NCI-H2081 (cell line): Measurements from ENCODE around the gene LORICRIN.

ENCODE experiments used
- DNase-seq, 2 experiments: peaks; one replicate each; lab custom pipeline; 2025; lab: John Stamatoyannopoulos, UW

The LORICRIN gene

DNA sequence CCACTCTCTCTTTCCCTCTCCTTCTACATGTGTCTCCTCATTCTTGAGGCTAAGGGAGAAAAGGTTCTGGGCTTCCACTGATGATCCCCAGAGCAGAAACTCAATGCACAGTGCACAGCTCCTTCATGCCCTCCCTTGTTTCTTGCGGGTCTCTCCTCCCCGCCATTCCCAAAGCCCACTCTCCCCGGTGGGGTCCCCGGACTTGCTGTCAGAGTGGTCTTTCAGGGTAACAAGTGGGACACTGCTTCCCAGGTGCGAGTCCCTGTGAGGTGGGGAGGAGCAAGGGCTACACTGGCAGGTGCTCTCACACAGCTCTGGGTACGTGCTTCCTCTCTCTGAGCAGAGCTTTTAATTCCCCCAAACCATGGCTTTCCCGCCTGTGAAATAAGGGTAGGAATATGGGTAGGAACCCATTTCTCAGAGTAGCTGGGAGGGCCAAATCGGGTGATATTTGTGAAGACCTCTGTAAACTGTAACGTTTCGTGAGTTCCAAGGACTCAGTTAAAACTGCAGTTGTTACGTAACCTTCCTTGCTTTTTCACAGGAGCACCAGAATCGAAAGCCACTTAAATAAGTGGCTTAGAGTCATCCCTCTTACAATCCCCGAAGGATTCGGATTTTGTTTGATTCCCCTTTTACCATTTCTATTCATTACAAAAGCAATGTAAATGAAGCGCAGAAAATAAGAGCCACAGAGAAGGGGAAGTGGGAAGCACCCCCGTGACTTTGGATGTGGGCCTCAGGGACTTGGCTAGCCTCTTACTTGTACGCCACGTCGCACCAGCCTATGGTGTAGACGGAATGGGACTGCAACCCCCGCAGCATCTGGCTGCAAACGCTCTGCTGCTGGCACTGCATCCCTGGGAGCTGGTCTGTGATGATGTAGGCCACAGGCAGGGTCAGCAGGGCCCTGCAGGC lies 47.1 kb downstream of the LORICRIN start:
- DNase-seq: no peak

DNA sequence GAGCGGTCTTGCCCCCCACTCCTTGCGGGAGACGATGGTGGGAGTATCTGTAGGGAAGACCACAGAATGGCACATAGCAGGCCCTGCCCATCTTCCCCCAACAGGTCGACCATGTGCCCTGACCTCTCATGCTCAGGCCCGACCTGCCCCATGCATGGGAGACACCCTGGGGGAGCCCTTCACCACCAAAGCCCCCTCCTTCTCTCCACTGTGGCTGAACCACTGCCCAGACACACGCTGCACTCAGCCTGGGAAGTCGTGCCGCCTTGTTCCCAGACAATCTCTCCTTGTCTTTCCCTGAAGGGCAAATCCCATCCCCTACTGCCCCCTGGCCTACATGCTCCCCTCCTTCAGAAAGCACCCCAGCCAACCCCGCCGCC lies 47.7 kb downstream of the LORICRIN start:
- DNase-seq: no peak

DNA sequence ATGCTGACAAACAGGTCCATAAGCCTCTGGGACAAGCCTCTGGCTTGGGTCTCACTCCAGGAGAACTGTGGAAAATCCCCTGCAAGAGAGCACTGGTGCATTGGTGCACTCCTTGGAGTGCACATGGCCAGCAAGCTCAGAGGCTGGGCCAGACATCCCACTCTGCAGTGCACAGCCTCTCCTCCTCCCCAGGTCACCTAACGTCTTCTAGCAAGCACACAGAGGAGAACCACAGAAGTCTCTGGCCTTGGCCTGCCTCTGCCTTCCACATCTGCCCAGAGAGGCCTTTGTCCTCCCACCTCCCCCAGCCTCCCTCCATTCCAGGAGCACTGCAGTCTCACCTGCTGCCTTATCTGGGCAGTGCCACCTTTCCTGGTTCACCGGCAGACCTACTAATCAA lies 49.1 kb downstream of the LORICRIN start:
- no peak for DNase-seq

DNA sequence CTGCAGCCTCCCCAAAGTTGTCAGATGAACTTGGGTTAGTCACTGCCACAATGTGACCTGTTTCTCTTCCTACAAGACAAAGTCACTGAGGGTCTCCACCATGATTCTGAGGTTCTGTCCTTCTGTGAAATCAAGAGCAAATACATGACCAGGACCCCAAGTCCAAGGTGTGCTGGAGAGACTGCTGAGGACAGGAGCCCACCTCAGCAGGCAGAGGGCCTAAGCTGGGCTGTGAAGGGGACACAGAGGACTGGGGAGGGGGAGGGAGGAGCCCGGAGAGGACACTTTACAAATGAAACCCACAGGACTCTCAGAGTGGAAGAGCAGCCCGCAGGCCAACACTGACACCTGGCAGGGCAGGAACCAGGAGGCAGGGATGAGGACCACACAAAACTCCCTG lies 50.0 kb downstream of the LORICRIN start:
- no peak for DNase-seq

DNA sequence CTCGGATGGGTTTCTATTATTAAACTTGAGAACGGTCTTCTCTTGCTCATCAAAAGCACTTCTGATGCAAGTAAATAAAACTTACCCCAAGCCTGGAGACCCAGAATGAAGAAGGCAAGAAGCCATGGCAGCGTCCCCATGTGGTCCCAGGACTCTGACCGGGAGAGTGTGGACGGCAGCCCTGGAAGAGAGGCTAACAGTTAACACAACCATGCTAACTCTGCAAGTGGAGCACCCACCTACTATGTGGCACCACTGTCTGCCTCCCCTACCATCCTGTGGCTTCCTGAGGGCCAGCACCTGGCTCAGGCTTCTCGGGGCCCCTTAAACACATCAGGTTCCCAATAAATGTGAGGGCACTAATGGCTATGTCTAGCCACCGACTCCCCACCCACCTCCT lies 51.0 kb downstream of the LORICRIN start:
- DNase-seq: no peak
